Sciatic nerve (tissue), 2 donors: ENCODE data around the gene MAFG. TPM values are rescaled to one million over a fixed set of nuclear protein-coding genes. Genes with fewer than 3 reads are reported as not detected.

ENCODE experiments used
- ATAC-seq: fragments of 200-7000 bp; cut with Tn5 transposase; one replicate; pipeline ENCODE4 v1.9.1; 2020; ENCODE audit warnings: mild to moderate bottlenecking, moderate library complexity
- DNase-seq: peaks from one replicate; pipeline ENCODE4 v3.0.0-alpha.2; 2020; ENCODE audit warnings: low spot score
- intact Hi-C: fragments of 100-400 bp; cut with DNase I; formaldehyde crosslinking; loops from one replicate; pipeline ENCODE4 v1.14.2; 2022
- total RNA-seq: library from RNA; stranded (reverse); fragmentation: NEBNext Ultra II Directional; extraction: Animal tissue kit (Norgen Biotek cat#: 25700); gene quantifications from one replicate; pipeline ENCODE4 v1.2.1, GENCODE V29; 2021
- donor health status: DM: no; HTN: no; CAD: no.
- donor health status: DM: no; HTN: no; CAD: no.

MAFG gene
- total RNA-seq, result 27.8 TPM

DNA sequence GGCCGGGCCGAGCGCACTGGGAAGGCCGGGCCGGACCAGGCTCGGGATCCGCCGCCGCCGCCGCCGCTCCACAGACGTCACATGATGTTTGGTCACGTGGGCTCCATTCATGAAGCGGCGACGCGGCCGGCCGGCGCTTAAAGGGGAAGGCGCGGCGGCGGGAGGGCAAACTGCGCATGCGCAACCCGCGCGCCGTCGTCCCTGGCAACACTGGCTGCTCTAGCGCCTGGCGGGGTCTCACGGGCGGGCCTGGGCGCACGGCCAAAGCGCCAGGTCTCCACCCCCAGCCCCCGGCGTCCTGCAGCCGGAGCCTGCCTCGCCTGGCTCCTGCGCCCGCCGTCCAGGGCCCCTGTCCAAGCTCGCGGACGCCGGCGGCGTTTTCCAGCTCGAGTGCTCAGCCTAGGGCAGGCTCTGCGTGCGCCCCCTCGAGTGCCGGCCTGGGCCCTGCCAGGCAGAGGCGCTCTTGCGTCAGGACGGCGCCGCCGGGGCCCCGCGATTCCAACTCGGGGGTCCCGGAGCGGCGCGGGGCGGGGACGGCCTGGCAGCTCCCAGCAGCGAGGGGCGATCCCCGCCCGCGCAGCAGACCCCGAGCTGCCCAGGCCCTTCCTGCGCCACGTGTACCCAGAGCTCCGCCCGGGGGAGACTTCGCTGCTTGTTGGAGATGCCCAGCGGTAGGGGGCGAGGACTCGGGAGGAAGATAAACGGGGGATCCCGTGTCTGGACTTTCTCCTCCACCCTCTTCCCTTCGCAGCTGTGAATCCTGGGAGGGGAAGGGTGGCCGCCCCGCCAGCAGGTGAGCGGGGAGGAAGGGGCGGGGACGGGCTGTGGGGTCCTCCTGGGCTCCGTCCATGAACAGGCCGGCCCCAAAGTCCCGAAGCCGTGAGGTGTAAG lies at the start of gene MAFG:
Gene MAFG, minus strand, starts transcription at position 83 of the 891 bp plus-strand sequence. CDS start 4,550 bp downstream, outside the sequence.
- peak; percentile 97 for DNase-seq
- intact Hi-C loops, result no loop called here
- ATAC-seq, result peak; percentile 75

DNA sequence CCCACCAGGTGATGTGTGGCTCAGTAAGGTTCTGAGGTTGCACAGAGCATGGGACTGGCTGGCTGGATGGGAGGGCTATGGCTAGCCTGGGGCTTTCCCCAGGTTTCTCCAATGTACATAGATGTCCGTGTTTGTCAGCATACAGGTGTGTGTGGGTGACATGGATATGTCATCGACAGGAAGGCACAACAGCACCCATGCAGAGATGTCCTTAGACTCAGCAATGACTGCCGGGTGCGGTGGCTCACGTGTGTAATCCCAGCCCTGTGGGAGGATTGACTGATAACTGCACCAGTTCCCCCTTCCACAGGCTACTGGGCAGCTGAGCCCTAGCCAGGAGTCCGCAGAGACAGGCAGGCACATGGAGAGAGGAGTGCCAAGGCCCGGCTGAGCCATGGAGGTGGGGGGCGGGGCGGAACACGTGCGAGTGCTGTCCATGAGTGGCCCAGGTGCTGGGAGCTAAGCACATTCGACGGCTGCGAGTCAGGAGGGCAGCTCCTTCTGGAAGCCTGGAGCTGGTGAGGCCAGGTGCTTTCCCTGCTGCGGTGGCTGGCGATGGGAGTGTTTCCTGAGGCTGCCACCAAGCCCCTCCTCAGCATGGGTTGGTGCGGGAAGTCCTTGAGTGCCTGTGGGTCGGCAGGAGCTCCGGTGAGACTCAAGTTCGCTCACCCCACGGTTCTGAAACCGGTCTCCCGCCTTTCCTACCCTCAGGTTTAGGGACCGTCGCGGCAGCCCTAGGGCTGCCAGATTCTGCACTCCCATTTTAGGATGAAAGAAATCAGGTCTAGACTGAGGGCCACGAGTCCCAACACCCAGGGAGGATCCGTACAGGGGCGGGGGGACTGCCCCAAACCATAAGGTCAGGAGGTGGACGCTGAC lies 49.0 kb upstream of the MAFG start:
- intact Hi-C loops, result no loop called here
- ATAC-seq, result peak; percentile 23
- no peak for DNase-seq

DNA sequence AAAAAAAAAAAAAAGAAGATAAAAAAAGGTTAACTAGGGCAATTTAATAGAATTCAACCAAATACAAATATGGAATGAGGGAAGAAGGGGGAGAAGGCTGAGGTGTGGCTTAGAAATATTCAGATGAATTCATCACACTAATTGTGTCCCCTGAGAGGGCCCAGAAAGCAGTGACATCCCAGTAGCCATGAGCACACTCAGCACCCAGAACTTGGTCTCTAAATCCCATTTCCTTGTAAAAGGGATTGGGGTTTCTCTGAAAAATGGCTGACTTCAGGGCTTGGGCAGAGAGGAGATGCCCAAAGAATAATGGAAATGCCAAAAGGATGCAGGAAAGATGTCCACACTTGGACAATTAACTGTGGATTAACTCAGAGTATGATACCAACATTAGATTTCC lies 45.9 kb upstream of the MAFG start:
- no peak for DNase-seq
- no peak for ATAC-seq
- intact Hi-C loops, result no loop called here

DNA sequence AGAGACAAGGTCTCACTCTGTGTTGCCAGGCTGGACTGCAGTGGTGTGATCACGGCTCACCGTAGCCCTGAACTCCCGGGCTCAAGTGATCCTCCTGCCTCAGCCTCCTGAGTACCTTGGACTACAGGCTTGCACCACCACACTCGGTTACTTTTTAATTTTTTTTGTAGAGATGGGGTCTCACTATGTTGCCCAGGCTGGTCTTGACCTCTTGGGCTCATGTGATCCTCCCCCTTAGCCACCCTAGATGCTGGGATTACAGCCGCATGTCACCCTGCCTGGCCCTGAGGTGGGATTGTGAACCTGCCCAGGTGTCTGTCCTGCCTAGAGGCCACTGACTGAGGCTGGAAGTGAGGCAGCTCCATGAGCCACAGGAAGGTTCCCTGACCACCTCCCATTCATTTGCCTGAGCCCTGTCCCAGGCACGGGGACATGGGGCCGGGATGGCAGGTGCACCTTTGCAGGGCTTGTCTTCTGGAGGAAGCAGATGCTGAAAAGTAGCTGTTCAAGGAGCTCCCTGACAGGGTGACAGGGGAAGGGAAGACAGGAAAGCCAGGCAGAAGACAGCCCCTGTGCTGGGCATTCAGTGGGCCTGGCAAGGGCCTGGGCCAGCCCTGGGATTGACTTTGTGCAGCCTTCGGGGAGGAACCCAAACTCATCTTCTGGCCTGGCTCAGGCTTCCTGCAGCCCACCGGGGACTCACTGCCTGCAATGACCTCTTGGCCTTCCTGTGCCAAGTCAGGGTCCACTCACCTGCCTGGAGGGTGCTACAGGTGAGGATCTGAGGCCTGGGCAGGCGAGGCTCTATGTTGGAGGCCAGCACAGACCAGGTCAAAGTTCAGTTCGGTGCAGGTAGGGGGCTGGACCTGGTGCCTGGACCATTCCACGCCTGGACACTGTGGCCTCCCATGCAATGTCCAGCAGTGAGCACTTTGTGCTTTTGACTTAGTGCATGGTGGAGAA lies 41.6 kb upstream of the MAFG start:
- DNase-seq, result no peak
- no peak for ATAC-seq
- intact Hi-C loops, result no loop called here

DNA sequence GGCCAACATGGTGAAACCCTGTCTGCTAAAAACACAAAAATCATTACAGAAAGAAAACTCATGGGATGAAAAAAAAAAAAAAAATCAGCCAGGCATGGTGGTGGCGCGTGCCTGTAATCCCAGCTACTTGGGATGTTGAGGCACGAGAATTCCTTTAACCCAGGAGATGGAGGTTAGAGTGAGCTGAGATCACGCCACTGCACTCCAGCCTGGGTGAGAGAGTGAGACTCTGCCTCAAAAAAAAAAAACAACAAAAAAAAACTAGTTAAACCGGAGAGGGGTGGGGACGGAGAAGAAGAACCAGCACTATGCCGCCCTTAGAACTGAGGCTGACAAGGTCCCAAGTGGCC lies 40.8 kb upstream of the MAFG start:
- intact Hi-C loops, result no loop called here
- ATAC-seq, result no peak

DNA sequence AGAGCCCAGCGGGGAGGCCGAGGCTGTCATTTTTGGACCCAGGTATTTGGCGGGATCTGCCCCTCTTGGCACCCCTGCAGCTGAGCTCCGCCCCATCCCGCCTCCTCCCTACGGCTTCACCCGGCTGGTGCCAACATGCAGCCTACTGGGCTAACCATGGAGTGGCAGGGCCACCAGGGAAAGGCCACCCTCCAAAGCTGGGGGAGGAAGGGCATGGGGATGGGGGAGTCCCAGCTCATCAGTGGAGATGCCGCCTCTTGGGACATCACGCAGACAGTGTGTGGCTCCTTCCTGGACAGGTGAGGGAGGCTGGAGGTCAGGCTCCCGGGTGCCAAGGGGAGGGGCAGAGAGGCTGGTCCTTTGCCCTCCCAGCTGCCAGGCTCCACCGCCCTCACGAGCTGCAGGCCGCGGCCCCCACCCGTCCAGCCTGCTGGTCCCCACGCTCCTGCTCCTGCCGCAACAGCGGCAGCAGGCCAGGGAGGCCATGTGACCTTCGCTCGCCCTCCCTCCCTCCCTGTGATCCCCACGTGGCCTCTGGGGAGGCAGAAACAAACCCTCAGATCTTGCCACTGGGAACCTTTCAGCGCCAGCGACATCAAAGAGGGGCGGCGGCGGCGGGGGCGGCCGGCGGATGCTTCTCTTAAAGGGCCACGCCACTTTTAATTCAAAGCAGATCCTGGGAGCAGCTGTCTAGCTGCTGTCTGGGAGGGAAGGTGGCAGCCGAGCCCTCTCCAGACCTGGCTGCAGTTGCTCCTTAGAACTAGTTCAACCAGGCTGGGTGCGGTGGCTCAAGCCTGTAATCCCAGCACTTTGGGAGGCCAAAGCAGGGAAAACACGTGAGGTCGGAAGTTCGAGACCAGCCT lies 40.2 kb upstream of the MAFG start:
- ATAC-seq, result peak; percentile 90
- intact Hi-C loops, result no loop called here
- DNase-seq, result peak; percentile 84

More for the DNA sequence above, 40.8 kb upstream of the MAFG start:
- no peak for DNase-seq

DNA sequence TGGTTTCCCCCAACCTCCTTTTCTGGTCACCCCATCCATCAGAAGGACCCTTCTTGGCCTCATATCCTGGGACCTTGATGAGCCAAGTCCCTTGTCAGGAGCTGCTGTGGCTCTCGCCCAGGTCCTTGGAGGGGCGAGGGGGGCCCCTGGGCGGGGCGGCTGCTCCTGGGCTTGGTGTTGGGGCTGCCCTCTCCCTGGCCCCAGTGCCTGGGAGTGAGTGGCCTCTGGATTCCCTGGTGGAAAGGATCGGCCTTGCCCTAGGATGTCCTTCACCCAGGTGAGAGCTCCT lies 39.7 kb upstream of the MAFG start:
- intact Hi-C loops, result no loop called here
- ATAC-seq (peak; percentile 2), DNase-seq (no peak)

DNA sequence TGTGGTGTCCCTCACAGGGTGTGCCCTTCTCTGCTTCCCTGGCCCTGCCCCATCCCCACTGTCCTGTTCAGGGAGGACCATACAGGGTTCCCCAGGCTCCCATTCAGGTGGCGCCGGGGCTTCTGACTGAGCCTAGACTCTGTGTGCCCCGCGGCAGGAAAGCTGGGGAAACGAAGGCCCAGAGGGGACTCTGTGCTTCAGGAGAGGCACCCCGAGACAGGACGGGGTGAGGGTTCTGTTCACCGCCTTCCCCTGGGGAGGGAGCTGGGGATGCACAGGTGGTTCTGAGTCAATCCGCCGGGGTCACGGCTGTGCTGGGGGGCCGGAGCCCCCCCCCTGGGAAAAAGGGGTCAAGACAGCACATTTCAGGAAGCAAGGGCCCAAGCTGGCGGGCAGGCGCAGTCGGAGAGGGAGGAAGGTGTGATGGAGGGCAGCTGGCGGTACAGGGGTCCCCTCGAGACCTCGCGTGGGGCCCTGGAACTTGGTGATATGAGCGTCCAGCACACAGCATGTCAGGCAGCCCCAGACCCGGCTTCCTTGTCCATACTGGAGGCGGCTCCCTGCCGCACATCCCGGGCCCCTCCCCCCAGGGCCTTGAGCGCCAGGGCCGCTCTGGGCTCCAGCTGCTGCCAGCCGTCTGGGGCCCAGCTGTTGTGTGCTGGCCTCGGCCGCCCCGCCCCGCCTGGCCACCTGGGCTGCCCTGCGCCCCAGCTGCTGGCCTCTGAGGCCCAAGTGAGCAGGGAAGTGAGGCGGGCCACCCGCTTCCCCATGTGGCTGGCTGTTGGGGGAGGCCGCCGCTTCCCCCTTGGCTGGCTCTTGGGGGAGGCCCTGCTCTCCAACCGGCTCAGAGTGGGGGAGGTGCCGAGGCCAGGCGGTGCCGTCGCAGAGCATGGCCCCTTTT lies 39.1 kb upstream of the MAFG start:
- DNase-seq (no peak), ATAC-seq (peak; percentile 37)
- intact Hi-C loops, result no loop called here

DNA sequence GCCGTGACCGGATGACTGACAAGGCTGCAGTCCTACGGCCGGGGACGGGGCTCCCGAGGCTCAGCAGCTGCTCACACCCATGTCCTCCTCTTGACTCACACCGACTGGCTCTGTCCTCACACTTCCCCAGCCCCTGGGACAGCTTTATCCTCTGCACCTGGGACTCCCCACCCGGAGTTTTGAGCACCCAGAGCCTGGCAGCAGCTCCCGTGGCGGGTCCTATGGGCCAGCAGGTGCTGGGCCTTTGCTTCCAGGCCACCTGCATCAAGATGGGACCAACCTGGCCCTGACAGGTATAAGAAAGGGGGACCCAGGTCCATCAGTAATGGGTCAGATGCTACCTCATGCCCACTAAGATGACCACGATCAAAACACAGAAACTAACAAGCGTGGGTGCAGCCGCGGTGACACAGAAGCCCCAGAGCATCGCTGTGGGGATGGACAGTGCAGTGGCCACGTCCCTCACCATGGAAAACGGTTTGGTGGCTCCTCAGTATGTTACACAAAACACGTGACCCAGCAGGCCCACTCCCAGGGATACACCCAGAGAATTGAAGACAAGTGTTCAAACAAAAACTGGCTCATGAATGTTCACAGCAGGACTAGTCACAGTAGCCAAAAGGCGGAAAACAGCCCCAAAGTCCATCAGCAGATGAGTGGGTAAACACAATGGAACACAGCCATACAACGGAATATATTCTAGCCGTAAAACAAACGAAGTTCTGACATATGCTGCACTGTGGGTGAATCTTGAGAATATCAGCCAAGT lies 36.7 kb upstream of the MAFG start:
- DNase-seq (no peak), ATAC-seq (no peak)
- intact Hi-C loops, result no loop called here

DNA sequence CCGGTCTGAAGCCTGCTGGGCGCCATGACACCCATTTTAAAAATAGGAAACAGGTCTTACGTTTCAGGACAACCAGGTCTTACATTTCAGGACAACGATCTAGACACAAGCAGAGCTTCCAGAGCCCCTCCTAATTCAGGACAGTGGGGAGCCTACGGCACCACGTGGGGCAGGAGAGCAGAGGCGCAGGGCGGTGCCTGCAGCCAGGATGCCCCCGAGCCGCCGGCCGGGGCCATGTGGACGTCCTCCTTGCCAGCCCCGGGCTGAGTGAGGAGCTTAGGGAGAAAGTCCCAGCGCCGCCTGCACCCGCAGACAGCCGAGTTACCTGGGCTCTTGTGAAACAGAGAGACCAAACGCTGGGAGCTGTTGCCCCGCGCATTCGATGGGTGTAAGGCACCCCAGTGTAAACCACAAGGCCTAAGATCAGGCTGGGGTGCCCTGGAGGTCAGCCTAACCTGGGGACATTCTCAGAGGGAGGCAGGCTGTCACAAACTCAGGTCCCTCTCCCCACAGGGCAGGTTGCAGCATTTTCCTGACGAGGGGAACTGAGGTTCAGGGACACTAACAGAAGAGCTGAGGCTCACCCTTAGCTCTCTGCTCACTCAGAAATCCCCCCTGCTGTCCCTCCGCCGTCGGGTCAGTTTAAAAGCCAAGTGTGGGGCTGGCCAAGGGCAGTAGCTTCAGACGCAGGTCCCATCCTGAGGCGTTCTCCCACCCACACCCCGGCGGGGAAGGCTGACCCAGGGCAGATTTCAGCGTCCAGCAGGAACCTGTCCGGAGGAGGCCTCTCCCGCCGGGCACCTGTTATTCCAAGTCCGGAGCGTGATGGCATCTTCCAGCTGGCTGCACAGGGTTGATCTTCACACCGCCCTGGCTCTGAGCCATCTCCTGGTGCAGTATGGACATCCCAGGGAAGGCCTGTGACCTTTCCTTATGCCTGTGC lies 35.2 kb upstream of the MAFG start:
- intact Hi-C loops, result no loop called here
- ATAC-seq (no peak), DNase-seq (no peak)

DNA sequence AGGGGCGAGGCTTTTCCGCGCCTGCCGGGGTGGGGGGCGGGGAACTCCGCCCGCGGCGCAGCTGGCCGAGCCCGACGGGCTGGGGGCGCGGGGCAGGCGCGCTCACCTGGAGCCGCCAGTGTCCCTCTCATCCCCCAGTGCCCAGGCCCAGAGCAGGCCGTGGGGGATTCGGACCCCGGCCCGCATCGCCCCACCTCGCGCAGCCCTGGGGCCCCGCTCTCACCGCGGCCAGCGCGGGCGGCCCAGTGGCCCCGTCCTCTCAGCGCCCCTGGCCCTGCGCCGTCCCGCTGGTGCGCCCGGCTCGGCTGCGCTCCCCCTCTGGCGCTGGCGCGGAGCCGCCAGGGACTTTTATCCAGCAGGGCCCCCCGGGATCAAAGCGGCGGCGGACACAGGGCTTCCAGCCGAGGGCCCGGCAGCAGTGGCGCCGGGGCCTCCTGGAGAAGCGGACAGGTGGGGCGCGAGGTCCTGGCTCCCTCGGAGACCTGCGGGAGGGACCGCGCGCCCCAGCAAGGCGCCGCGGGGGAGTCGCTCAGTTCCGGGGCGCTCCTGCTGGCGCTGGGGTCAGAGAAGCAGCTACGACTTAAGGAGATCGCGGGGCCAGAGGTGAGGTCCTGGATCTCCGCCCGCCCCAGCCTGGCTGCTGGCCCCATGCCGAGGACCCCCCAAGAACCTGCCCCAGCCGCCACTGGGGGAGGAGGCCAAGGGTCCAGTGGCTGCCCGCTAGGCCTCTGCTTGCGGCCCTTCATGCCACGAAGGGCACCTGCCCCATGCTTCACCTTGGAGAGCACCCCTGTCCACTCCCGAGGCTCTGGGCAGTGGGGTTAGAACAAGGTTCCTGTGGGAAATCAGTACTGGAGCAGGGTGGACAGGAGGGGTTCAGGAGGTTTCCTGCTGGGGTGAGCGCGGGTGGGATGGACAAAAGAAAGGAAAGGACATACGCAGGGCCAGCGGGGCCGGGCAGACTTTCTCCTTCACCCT lies 34.3 kb upstream of the MAFG start:
- ATAC-seq, result no peak
- no peak for DNase-seq
- intact Hi-C loops, result no loop called here

DNA sequence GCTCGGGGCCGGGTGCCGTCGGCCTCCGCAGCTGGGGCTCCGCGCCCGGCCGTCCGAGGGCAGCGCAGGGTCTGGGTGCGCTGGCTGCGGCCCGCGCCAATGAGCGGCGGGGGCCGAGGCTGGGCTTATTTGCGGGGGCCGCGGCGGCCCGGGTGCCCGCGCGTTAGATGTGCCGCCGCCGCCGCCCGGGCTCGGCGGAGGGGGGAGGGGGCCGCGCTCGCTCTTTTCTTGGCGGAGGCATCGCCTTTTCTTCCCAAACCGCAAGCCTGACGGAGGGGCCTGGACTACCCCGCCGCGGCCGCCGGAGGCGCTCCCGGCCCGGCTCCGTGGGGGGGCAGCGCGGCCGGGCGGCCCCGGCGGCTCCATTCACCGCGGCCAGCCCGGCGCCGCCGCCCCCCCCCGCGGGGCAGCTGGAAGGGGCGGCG lies 33.6 kb upstream of the MAFG start, which contains the start of gene NOTUM:
Gene NOTUM, minus strand, starts transcription at position 101 of the 425 bp plus-strand sequence. CDS start 278 bp downstream, outside the sequence.
- ATAC-seq (no peak), DNase-seq (no peak)
- intact Hi-C loops, result no loop called here

DNA sequence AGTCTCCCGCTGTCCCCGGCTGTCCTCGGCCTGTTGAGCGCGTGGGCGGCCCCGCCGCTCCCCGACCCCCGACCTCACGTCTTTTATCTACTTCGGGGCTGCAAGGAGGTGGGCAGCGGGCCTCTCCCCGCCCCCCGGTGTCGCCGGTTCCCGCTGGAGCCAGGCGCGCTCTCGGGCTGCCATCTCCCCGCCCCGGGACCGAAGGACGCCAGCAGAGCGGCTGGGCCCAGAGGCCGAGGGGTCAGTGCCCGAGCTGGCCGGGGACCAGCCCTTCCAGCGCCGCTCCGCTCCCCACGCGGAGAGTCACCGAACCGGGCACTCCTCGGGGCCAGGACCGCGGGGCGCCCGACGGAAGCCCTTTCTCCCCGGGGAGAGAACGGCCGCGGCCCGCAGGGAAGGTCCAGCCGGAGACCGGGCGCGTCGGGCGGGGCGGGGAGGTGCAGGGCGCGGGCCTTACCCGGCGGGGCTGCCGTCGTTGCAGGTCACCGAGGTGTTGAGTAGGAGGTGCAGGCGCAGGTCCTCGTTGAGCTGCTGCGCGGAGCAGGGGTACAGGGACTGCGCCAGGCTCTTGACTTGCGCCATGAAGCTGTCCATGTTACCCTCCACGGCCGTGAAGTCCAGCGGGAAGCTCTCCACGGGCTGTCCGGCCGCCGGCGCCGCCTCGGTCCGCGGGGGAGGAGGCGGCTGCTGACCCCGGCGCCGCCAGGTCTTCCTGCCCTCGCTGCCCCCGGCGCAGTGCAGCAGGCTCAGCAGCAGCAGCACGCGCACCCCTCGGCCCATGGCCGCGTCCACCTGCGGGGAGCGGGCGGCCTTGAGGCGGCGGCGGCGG lies 32.8 kb upstream of the MAFG start:
- DNase-seq (no peak), ATAC-seq (no peak)
- intact Hi-C loops, result no loop called here
